GM12801 (cell line): Measurements from ENCODE around the gene CTDP1.

Experiments used
- TF ChIP-seq, protein P1 (sequence below): IDR thresholded peaks from one replicate; pipeline ENCODE4 v1.5.1; 2011; ENCODE audit warnings: control low read depth; ENCODE audit not compliant: insufficient read length; ENCODE audit errors: extremely low read depth

Gene CTDP1

GRCh38 chr18:79772108-79772864 is 92.7 kb downstream of the CTDP1 start:
- TF ChIP-seq, protein P1, sequence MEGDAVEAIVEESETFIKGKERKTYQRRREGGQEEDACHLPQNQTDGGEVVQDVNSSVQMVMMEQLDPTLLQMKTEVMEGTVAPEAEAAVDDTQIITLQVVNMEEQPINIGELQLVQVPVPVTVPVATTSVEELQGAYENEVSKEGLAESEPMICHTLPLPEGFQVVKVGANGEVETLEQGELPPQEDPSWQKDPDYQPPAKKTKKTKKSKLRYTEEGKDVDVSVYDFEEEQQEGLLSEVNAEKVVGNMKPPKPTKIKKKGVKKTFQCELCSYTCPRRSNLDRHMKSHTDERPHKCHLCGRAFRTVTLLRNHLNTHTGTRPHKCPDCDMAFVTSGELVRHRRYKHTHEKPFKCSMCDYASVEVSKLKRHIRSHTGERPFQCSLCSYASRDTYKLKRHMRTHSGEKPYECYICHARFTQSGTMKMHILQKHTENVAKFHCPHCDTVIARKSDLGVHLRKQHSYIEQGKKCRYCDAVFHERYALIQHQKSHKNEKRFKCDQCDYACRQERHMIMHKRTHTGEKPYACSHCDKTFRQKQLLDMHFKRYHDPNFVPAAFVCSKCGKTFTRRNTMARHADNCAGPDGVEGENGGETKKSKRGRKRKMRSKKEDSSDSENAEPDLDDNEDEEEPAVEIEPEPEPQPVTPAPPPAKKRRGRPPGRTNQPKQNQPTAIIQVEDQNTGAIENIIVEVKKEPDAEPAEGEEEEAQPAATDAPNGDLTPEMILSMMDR: no peak

GRCh38 chr18:79772865-79773696 is 93.5 kb downstream of the CTDP1 start:
- TF ChIP-seq, protein P1: no peak

- TF ChIP-seq, protein P1: no peak
These were observed 94.5 kb downstream of the CTDP1 start for GRCh38 chr18:79774111-79774510.

DNA sequence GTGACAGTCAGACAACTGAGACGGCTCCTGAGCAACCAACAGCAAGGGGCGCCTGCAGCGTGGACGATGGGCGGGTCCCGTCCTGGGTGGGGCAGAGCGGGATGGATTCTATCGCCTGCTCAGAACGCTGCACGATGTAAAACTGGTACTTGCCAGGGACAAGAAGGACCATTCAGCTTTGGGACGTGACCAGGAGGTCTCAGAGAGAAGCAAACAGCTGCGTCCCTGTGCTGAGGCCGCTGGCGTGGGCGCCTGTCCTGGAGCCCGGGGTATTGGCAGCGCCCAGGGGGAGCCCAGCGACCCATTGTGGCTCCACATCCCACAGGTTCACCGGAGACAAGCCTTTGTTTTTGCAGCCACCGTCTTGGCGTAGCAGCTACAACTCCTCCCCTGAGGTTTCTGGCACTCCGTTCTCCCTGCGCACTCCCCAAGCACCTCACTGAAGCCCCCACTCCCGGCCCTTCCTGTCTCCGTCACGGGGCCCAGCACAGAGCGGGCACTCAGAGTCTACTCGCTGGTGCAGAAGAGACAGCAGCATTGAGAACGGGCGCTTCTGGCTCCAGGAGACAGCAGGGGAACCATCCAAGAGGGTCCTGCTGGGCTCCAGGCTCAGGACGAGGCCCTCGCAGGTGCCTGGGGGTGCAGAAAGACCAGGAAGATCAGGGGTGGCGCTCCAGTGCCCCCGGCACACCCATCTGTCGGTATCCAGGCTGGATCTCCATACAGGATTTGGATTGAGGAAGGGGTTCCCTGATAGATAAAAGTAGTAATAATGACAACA is 96.0 kb downstream of the CTDP1 start:
- TF ChIP-seq, protein P1: no peak

GRCh38 chr18:79776674-79777073 is 97.1 kb downstream of the CTDP1 start:
- TF ChIP-seq, protein P1: no peak

DNA sequence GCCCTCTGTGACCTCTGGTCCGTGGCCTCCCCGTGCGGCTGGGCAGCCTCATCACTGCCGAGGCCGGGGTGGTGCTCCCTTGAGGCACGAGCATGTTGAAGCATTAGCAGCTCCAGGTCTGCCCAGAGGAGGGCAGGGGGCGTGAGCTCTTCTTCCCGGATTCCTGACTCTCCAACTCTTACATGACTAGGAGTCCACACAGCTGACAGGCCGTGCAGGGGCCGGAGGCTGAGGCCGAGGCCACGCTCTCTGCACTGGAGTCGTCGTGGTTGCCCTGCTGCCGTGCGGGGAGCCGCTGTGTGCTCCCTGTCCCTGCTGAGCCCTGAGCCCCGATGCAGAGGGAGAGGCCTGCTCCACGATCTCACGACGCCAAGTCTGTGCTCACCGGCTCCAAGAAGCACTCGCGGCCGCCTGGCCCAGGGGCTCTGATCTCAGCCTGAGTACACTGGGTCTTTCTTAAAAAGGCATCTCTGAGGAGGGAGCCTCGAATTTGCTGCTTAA is 98.7 kb downstream of the CTDP1 start:
- TF ChIP-seq, protein P1: no peak
